Measurements from ENCODE around the gene NAALADL2.
"Not testable (repeated sequence)": the region's sequence is repeated elsewhere in the genome, so short reads cannot be mapped to it uniquely, and the experiment has no call there.

The NAALADL2 gene

GRCh38 chr3:175822766-175823491 lies 963.8 kb downstream of the NAALADL2 start:
- DNase-seq = not testable (repeated sequence)

- not testable (repeated sequence) for DNase-seq
These were observed 966.0 kb downstream of the NAALADL2 start for GRCh38 chr3:175825016-175825580.

GRCh38 chr3:175826759-175827158 lies 967.6 kb downstream of the NAALADL2 start:
- no peak for DNase-seq

GRCh38 chr3:175829809-175830208 lies 970.7 kb downstream of the NAALADL2 start:
- not testable (repeated sequence) for DNase-seq

GRCh38 chr3:175835763-175836162 lies 976.6 kb downstream of the NAALADL2 start:
- not testable (repeated sequence) for DNase-seq

- no peak for DNase-seq
These were observed 977.5 kb downstream of the NAALADL2 start for GRCh38 chr3:175836617-175837016.

- DNase-seq = no peak
These were observed 978.8 kb downstream of the NAALADL2 start for GRCh38 chr3:175837962-175838361.

- no peak for DNase-seq
These were observed 980.4 kb downstream of the NAALADL2 start for GRCh38 chr3:175839366-175840005.

GRCh38 chr3:175851541-175851940 lies 992.4 kb downstream of the NAALADL2 start:
- no peak for DNase-seq

GRCh38 chr3:175852560-175852959 lies 993.4 kb downstream of the NAALADL2 start:
- no peak for DNase-seq

- no peak for DNase-seq
These were observed 998.6 kb downstream of the NAALADL2 start for GRCh38 chr3:175857666-175858270.
